ENCODE data around the gene SMURF1. TPM values are rescaled to one million over a fixed set of nuclear protein-coding genes. Genes with fewer than 3 reads are reported as not detected.

The SMURF1 gene
- total and polyA plus RNA-seq, 4 donors, result 2.9 to 16.8 (median 5.9) TPM

GRCh38 chr7:99106821-99107241 is 37.1 kb downstream of the SMURF1 start:
- Histone ChIP-seq H3K27me3 (ENCODE audit: control insufficient read depth in 4 of 4, insufficient read depth in 4 of 4, low read length in 3 of 4) (no peaks in the 10 kb centered on the region), H3K9me3 (ENCODE audit: control insufficient read depth in 4 of 4, low read length in 3 of 4) (no peaks in the 10 kb centered on the region), H3K9ac (ENCODE audit: low read depth in 1 of 2, low read length in 2 of 2) (no peak overlapping the region), H3K27ac (ENCODE audit: low read depth in 1 of 2, low read length in 2 of 2) (peak overlapping the region in 1 of 2 donors; percentile 9), H3K4me1 (ENCODE audit: control insufficient read depth in 4 of 4, insufficient read depth in 4 of 4, low read length in 3 of 4) (peaks cover 5 to 20% (median 10%) of the 10 kb centered on the region in 4 donors), H3K36me3 (ENCODE audit: control insufficient read depth in 4 of 4, insufficient read depth in 3 of 4, low read depth in 1 of 4, low read length in 3 of 4) (no peaks in the 10 kb centered on the region), H3K4me3 (ENCODE audit: low read depth in 1 of 3, low read length in 3 of 3) (no peak overlapping the region)
- no peak for DNase-seq (ENCODE audit: low spot score)
- TF ChIP-seq MAX (IDR thresholded peaks at IDR 0.05) (no peak), NR2F2 (IDR thresholded peaks at IDR 0.05) (no peak), ATF3 (IDR thresholded peaks at IDR 0.05) (no peak), FOXA2 (IDR thresholded peaks at IDR 0.05) (no peak), TAF1 (conservative IDR thresholded peaks at IDR 0.05) (no peak), YY1 (IDR thresholded peaks at IDR 0.05) (no peak), CTCF (IDR thresholded peaks at IDR 0.05; ENCODE audit: low read depth, low read length, missing input control) (no peak), JUND (IDR thresholded peaks at IDR 0.05) (no peak), RXRA (IDR thresholded peaks at IDR 0.05) (no peak), EGR1 (IDR thresholded peaks at IDR 0.05; ENCODE audit: low read depth in 2 of 2) (no peak), HNF4A (conservative IDR thresholded peaks at IDR 0.05) (no peak), FOXA1 (IDR thresholded peaks at IDR 0.05) (no peak), SP1 (IDR thresholded peaks at IDR 0.05) (no peak), HNF4G (IDR thresholded peaks at IDR 0.05) (no peak), ZBTB33 (IDR thresholded peaks at IDR 0.05) (no peak), REST (IDR thresholded peaks at IDR 0.05) (no peak)
- 69% methylated on average over 4 of the region's 4 CpGs for WGBS

GRCh38 chr7:99106411-99106810 is 37.5 kb downstream of the SMURF1 start:
- TF ChIP-seq NR2F2 (IDR thresholded peaks at IDR 0.05) (peak; percentile 64), GABPA (IDR thresholded peaks at IDR 0.05 in 1 of 2, conservative IDR thresholded peaks at IDR 0.05 in 1 of 2) (no peak)
- Histone ChIP-seq H3K4me3 (ENCODE audit: low read depth in 1 of 3, low read length in 3 of 3) (no peak overlapping the region), H3K27ac (ENCODE audit: low read depth in 1 of 2, low read length in 2 of 2) (peak overlapping the region; percentile 9 to 18), H3K9me3 (ENCODE audit: control insufficient read depth in 4 of 4, low read length in 3 of 4) (no peaks in the 10 kb centered on the region), H3K27me3 (ENCODE audit: control insufficient read depth in 4 of 4, insufficient read depth in 4 of 4, low read length in 3 of 4) (no peaks in the 10 kb centered on the region), H3K36me3 (ENCODE audit: control insufficient read depth in 4 of 4, insufficient read depth in 3 of 4, low read depth in 1 of 4, low read length in 3 of 4) (no peaks in the 10 kb centered on the region), H3K9ac (ENCODE audit: low read depth in 1 of 2, low read length in 2 of 2) (no peak overlapping the region), H3K4me1 (ENCODE audit: control insufficient read depth in 4 of 4, insufficient read depth in 4 of 4, low read length in 3 of 4) (peaks cover 5 to 20% (median 10%) of the 10 kb centered on the region in 4 donors)
- 90% methylated on average over 6 of the region's 6 CpGs for WGBS
- no peak for DNase-seq (ENCODE audit: low spot score)
